H1 (cell line): ENCODE measurements around the gene ARSA. TPM values are rescaled to one million over a fixed set of nuclear protein-coding genes. Genes with fewer than 3 reads are reported as not detected.

ENCODE experiments used
- CTCF ChIA-PET: fragments of 300-600 bp; sonication (Branson Sonifier 250); formaldehyde crosslinking; loops from one replicate; lab custom pipeline; 2021; ENCODE audit not compliant: partially characterized antibody; lab: Charles Lee
- POLR2A ChIA-PET: fragments of 300-600 bp; sonication (Branson Sonifier 250); formaldehyde crosslinking; loops from one replicate; lab custom pipeline; 2021; ENCODE audit warnings: inconsistent platforms; ENCODE audit not compliant: partially characterized antibody; lab: Charles Lee
- DNase-seq, 2 experiments: peaks; one replicate each; pipeline versions ENCODE4 v3.0.0 to v3.0.0-alpha.2; 2010 to 2022; ENCODE audit warnings: low spot score in 2 of 2, low read depth in 1 of 2, mixed read lengths in 1 of 2
- FAIRE-seq: peaks from 2 replicates; lab custom pipeline; 2011; peaks lifted over from hg19 to GRCh38; lab: Jason Lieb, UNC
- H2AFZ ChIP-seq: 2 replicates; pipeline ENCODE4 v1.8.1; 2012; ENCODE audit warnings: low read length, inconsistent platforms
- H2AK5ac ChIP-seq: 2 replicates; pipeline ENCODE4 v1.6.1; 2013; ENCODE audit warnings: low read depth, low read length
- H2BK120ac ChIP-seq: replicated peaks from 2 replicates; pipeline ENCODE3; 2013; ENCODE audit warnings: low read depth, low read length, inconsistent platforms
- H2BK12ac ChIP-seq: 2 replicates; pipeline ENCODE4 v1.6.1; 2013; ENCODE audit warnings: low read depth, low read length
- H2BK15ac ChIP-seq: 2 replicates; pipeline ENCODE4 v1.6.1; 2013; ENCODE audit warnings: low read length
- H2BK20ac ChIP-seq: 2 replicates; pipeline ENCODE4 v1.6.1; 2013; ENCODE audit warnings: low read length
- H2BK5ac ChIP-seq: 2 replicates; pipeline ENCODE4 v1.6.1; 2013; ENCODE audit warnings: low read depth, low read length
- H3K14ac ChIP-seq: 2 replicates; pipeline ENCODE4 v1.6.1; 2013; ENCODE audit warnings: inconsistent platforms; ENCODE audit not compliant: insufficient read length
- H3K18ac ChIP-seq: 2 replicates; pipeline ENCODE4 v1.6.1; 2013; ENCODE audit warnings: low read length; ENCODE audit errors: extremely low read depth
- H3K23ac ChIP-seq: 2 replicates; pipeline ENCODE4 v1.6.1; 2013; ENCODE audit warnings: inconsistent platforms; ENCODE audit not compliant: insufficient read length
- H3K23me2 ChIP-seq: 2 replicates; pipeline ENCODE4 v1.6.1; 2013; ENCODE audit warnings: low read depth, low read length
- H3K27ac ChIP-seq: 2 replicates; pipeline ENCODE4 v1.6.1; 2011; ENCODE audit warnings: low read depth, low read length, inconsistent platforms
- H3K27me3 ChIP-seq, 4 experiments: replicated peaks in 1 of 4; 1 replicate in 1 of 4; 2 replicates in 3 of 4; pipeline versions ENCODE4 v1.6.1 to v1.8.1; 2011 to 2013; ENCODE audit warnings: low read length in 3 of 4, mild to moderate bottlenecking in 3 of 4, inconsistent platforms in 2 of 4, mixed read lengths in 2 of 4, moderate library complexity in 1 of 4; ENCODE audit not compliant: control insufficient read depth in 3 of 4, insufficient read depth in 3 of 4; ENCODE audit errors: extremely low read depth in 1 of 4
- H3K36me3 ChIP-seq, 4 experiments: 2 replicates each; pipeline versions ENCODE4 v1.6.1 to v1.8.1; 2011 to 2013; ENCODE audit warnings: mild to moderate bottlenecking in 4 of 4, low read length in 3 of 4, moderate library complexity in 2 of 4, control low read depth in 1 of 4, inconsistent platforms in 1 of 4; ENCODE audit not compliant: insufficient read depth in 4 of 4, control insufficient read depth in 2 of 4
- H3K4ac ChIP-seq: replicated peaks from 2 replicates; pipeline ENCODE3; 2013; ENCODE audit warnings: low read length, low read depth, mixed read lengths, inconsistent platforms; ENCODE audit not compliant: insufficient read length
- H3K4me1 ChIP-seq, 4 experiments: replicated peaks in 1 of 4; 1 replicate in 1 of 4; 2 replicates in 3 of 4; pipeline versions ENCODE4 v1.6.1 to v1.8.1; 2011 to 2013; ENCODE audit warnings: low read length in 3 of 4, inconsistent platforms in 2 of 4, mixed read lengths in 1 of 4; ENCODE audit not compliant: insufficient read depth in 4 of 4, control insufficient read depth in 3 of 4
- H3K4me2 ChIP-seq, 2 experiments: 2 replicates each; pipeline versions ENCODE4 v1.6.1 to v1.8.1; 2011 to 2013; ENCODE audit warnings: low read depth in 2 of 2, low read length in 2 of 2, control low read depth in 1 of 2, inconsistent platforms in 1 of 2, mild to moderate bottlenecking in 1 of 2; ENCODE audit not compliant: insufficient read depth in 1 of 2
- H3K4me3 ChIP-seq, 4 experiments: fragments of 200-600, 300-600 bp in 1 of 4; sonication (generic), shearing (Covaris generic), sonication (Bioruptor Twin) in 1 of 4; 2 replicates each; pipeline versions ENCODE4 v1.5.1 to v1.8.1; 2011 to 2016; ENCODE audit warnings: low read length in 4 of 4, low read depth in 3 of 4, control low read depth in 2 of 4, inconsistent platforms in 2 of 4, mild to moderate bottlenecking in 2 of 4, mixed read lengths in 1 of 4, moderate library complexity in 1 of 4; ENCODE audit not compliant: insufficient read depth in 2 of 4; ENCODE audit errors: extremely low read depth in 1 of 4
- H3K56ac ChIP-seq: replicated peaks from 2 replicates; pipeline ENCODE3; 2013; ENCODE audit warnings: low read depth, mild to moderate bottlenecking, mixed read lengths, low read length, inconsistent platforms; ENCODE audit not compliant: insufficient read length
- H3K79me1 ChIP-seq: 2 replicates; pipeline ENCODE4 v1.6.1; 2013; ENCODE audit warnings: low read depth, low read length, control low read depth
- H3K79me2 ChIP-seq, 2 experiments: 2 replicates each; pipeline versions ENCODE4 v1.6.1 to v1.8.1; 2012 to 2013; ENCODE audit warnings: low read length in 2 of 2, mild to moderate bottlenecking in 2 of 2, inconsistent platforms in 1 of 2; ENCODE audit not compliant: insufficient read depth in 2 of 2, control insufficient read depth in 1 of 2
- H3K9ac ChIP-seq, 4 experiments: replicated peaks in 1 of 4; 1 replicate in 1 of 4; 2 replicates in 3 of 4; pipeline versions ENCODE4 v1.6.1 to v1.8.1; 2011 to 2013; ENCODE audit warnings: low read depth in 3 of 4, low read length in 3 of 4, control low read depth in 2 of 4, mild to moderate bottlenecking in 2 of 4, moderate library complexity in 2 of 4, inconsistent platforms in 1 of 4; ENCODE audit errors: extremely low read depth in 1 of 4
- H3K9me3 ChIP-seq, 2 experiments: 2 replicates each; pipeline versions ENCODE4 v1.6.1 to v1.8.1; 2012 to 2013; ENCODE audit warnings: mild to moderate bottlenecking in 2 of 2, moderate library complexity in 2 of 2, control low read depth in 1 of 2, inconsistent platforms in 1 of 2, low read depth in 1 of 2, low read length in 1 of 2, mixed read lengths in 1 of 2; ENCODE audit not compliant: insufficient read depth in 2 of 2
- H4K20me1 ChIP-seq, 2 experiments: replicated peaks in 1 of 2; 2 replicates each; pipeline versions ENCODE3 to v1.8.1; 2011 to 2013; ENCODE audit warnings: inconsistent platforms in 2 of 2, low read length in 2 of 2, mild to moderate bottlenecking in 1 of 2; ENCODE audit not compliant: insufficient read depth in 2 of 2, control insufficient read depth in 1 of 2
- H4K5ac ChIP-seq: 2 replicates; pipeline ENCODE4 v1.6.1; 2013; ENCODE audit warnings: low read length, low read depth, mixed read lengths, inconsistent platforms; ENCODE audit not compliant: insufficient read length
- H4K8ac ChIP-seq: 2 replicates; pipeline ENCODE4 v1.8.0; 2013; ENCODE audit warnings: mild to moderate bottlenecking, moderate library complexity, low read length, inconsistent platforms; ENCODE audit not compliant: insufficient read depth; ENCODE audit errors: extremely low read depth
- H4K91ac ChIP-seq: replicated peaks from 2 replicates; pipeline ENCODE3; 2013; ENCODE audit warnings: low read length, mixed read lengths, inconsistent platforms; ENCODE audit not compliant: insufficient read length
- HDAC2 ChIP-seq, 2 experiments: fragments of 300-600 bp in 1 of 2; sonication (generic) in 1 of 2; IDR thresholded peaks; 2 replicates each; pipeline ENCODE4 v1.6.1; 2011 to 2012; ENCODE audit warnings: low read depth in 2 of 2, low read length in 2 of 2, mild to moderate bottlenecking in 2 of 2, moderate library complexity in 2 of 2, borderline replicate concordance in 1 of 2, inconsistent platforms in 1 of 2
- JUN ChIP-seq: IDR thresholded peaks from 2 replicates; pipeline ENCODE4 v1.6.1; 2011; ENCODE audit warnings: low read depth, mild to moderate bottlenecking, improper control_type of control experiment, low read length
- PHF8 ChIP-seq: fragments of 200-600 bp; sonication (generic); conservative IDR thresholded peaks from 2 replicates; pipeline ENCODE4 v1.7.1; 2012; ENCODE audit warnings: low read depth, mild to moderate bottlenecking, inconsistent platforms, low read length, moderate library complexity
- RFX5 ChIP-seq: IDR thresholded peaks from 2 replicates; pipeline ENCODE4 v1.6.1; 2011; ENCODE audit warnings: low read depth, low read length, improper control_type of control experiment, borderline replicate concordance
- RNF2 ChIP-seq: fragments of 200-900, 300-1000 bp; sonication (generic); IDR thresholded peaks from 2 replicates; pipeline ENCODE4 v1.7.1; 2016; ENCODE audit warnings: borderline replicate concordance, low read depth, mild to moderate bottlenecking, antibody characterized with exemption, low read length; ENCODE audit not compliant: poor library complexity, severe bottlenecking; ENCODE audit errors: missing control alignments
- SAP30 ChIP-seq: fragments of 300-600 bp; sonication (generic); IDR thresholded peaks from 2 replicates; pipeline ENCODE4 v1.7.1; 2012; ENCODE audit warnings: low read length, moderate library complexity, mild to moderate bottlenecking, inconsistent platforms; ENCODE audit not compliant: insufficient read depth, insufficient replicate concordance
- SIN3A ChIP-seq, 2 experiments: IDR thresholded peaks in 1 of 2; conservative IDR thresholded peaks in 1 of 2; 2 replicates each; pipeline ENCODE4 v1.6.1; 2011 to 2012; ENCODE audit warnings: low read length in 2 of 2, improper control_type of control experiment in 1 of 2, low read depth in 1 of 2, mild to moderate bottlenecking in 1 of 2
- SIRT6 ChIP-seq: IDR thresholded peaks from one replicate; pipeline ENCODE4 v1.7.1; 2012; ENCODE audit warnings: low read length, inconsistent platforms
- SIX5 ChIP-seq: IDR thresholded peaks from 2 replicates; pipeline ENCODE4 v1.6.1; 2011; ENCODE audit warnings: mild to moderate bottlenecking, low read depth, low read length
- SP4 ChIP-seq: IDR thresholded peaks from 2 replicates; pipeline ENCODE4 v1.6.1; 2012; ENCODE audit warnings: low read length, inconsistent platforms
- TAF1 ChIP-seq: IDR thresholded peaks from 2 replicates; pipeline ENCODE4 v1.6.1; 2011; ENCODE audit warnings: mild to moderate bottlenecking, low read depth, low read length
- TAF7 ChIP-seq: optimal IDR thresholded peaks from 2 replicates; pipeline ENCODE3; 2011; ENCODE audit warnings: low read depth, mild to moderate bottlenecking, inconsistent platforms, low read length, moderate library complexity, borderline replicate concordance
- ZNF274 ChIP-seq: IDR thresholded peaks from 2 replicates; pipeline ENCODE4 v1.7.0; 2012; ENCODE audit warnings: low read length, borderline replicate concordance; ENCODE audit errors: extremely low read depth
- WGBS, 2 experiments: shearing (Covaris generic) in 1 of 2; methylation state at CpG; one replicate each; pipeline versions ENCODE4 v1.1.6 to v1.1.7; 2013 to 2015; ENCODE audit warnings: low lambda C conversion rate in 2 of 2, mixed read lengths in 2 of 2, inconsistent platforms in 1 of 2, low coverage in 1 of 2, missing lambda C conversion rate in 1 of 2; ENCODE audit not compliant: insufficient replicate concordance in 2 of 2, insufficient coverage in 1 of 2, insufficient read length in 1 of 2; ENCODE audit errors: extremely low coverage in 1 of 2, missing lambda C conversion rate in 1 of 2; 5-methylcytosine and 5-hydroxymethylcytosine counted together
- polyA plus RNA-seq, 7 experiments: library from polyadenylated mRNA; depleted of rRNA in 3 of 7; stranded (reverse) in 5 of 7; unstranded in 2 of 7; fragments of >200 nt in 5 of 7; fragments of 200-250 nt in 2 of 7; gene quantifications; 1 replicate in 5 of 7; 2 replicates in 1 of 7; 4 replicates in 1 of 7; pipeline versions ENCODE4 v1.2.1 to v1.2.3, GENCODE V29; 2011 to 2013; ENCODE audit warnings: missing spikeins in 2 of 7, mixed read lengths in 2 of 7
- total RNA-seq: library from RNA; stranded (reverse); fragmentation: NEBNext Ultra II Directional; extraction: Animal tissue kit (Norgen Biotek cat#: 25700); gene quantifications from 2 replicates; pipeline ENCODE4 v1.2.1, GENCODE V29; 2021

Gene ARSA
- total and polyA plus RNA-seq, 2 of the 8 experiments (the other 6 are each of a cell fraction or from before 2014, with no cell fraction given), result 9.8 to 10.1 TPM

GRCh38 chr22:50653256-50653655 is 25.3 kb upstream of the ARSA start:
- WGBS, 2 experiments, result 88% methylated on average over 10 of the region's 10 CpGs; no CpG with 5 or more reads in 1 of the 2 experiments
- peaks cover 0 to 24% (median 8%) of the 10 kb centered on the region in 4 experiments; a peak in 6 of 7 replicates for H3K27me3 ChIP-seq
- CTCF ChIA-PET, result interaction anchor here (0.8 to 1.5 kb wide), 4 partner anchors 10 to 47 kb away, joined by 3 to 4 read pairs (median 4); no protein-coding TSS in a partner anchor
- H3K4me3 ChIP-seq, result no peak overlapping the region
- no peak overlapping the region for H4K8ac ChIP-seq
- H3K79me2 ChIP-seq, result no peaks in the 10 kb centered on the region
- no peak overlapping the region for H2BK120ac ChIP-seq
- H4K5ac ChIP-seq, result no peak overlapping the region
- H3K4ac ChIP-seq, result no peak overlapping the region
- H3K9ac ChIP-seq, result no peak overlapping the region
- no peaks in the 10 kb centered on the region; a peak in 1 of 8 replicates for H3K36me3 ChIP-seq
- H2AK5ac ChIP-seq, result no peak overlapping the region
- no peaks in the 10 kb centered on the region for H3K79me1 ChIP-seq
- H3K18ac ChIP-seq, result no peak overlapping the region
- H2AFZ ChIP-seq, result no peak overlapping the region
- H3K23ac ChIP-seq, result no peak overlapping the region
- no peak overlapping the region for H3K56ac ChIP-seq
- H3K9me3 ChIP-seq, result peaks cover 12 to 22% of the 10 kb centered on the region in 2 experiments
- H2BK5ac ChIP-seq, result no peak overlapping the region
- no peak for DNase-seq
- H2BK15ac ChIP-seq, result no peak overlapping the region
- POLR2A ChIA-PET, result interaction anchor here (0.8 kb wide), 1 partner anchor 83 kb away, joined by 3 read pairs; no protein-coding TSS in a partner anchor
- no peak overlapping the region for H4K91ac ChIP-seq
- no peak for FAIRE-seq
- H4K20me1 ChIP-seq, result no peaks in the 10 kb centered on the region
- no peak overlapping the region for H2BK20ac ChIP-seq
- no peaks in the 10 kb centered on the region; a peak in 1 of 7 replicates for H3K4me1 ChIP-seq
- no peak overlapping the region for H2BK12ac ChIP-seq
- no peaks in the 10 kb centered on the region for H3K23me2 ChIP-seq
- no peak overlapping the region for H3K4me2 ChIP-seq
- no peak overlapping the region for H3K27ac ChIP-seq
- no peak overlapping the region for H3K14ac ChIP-seq
- no peak for TF ChIP-seq HDAC2 (IDR thresholded peaks at IDR 0.05; ENCODE audit: borderline replicate concordance in 1 of 2, low read depth in 2 of 2, low read length in 2 of 2)
- no peak for TF ChIP-seq TAF7
- TF ChIP-seq JUN, result no peak
- no peak for TF ChIP-seq SIX5
- no peak for TF ChIP-seq PHF8
- no peak for TF ChIP-seq ZNF274
- TF ChIP-seq TAF1, result no peak
- no peak for TF ChIP-seq SAP30
- TF ChIP-seq SIN3A (conservative IDR thresholded peaks at IDR 0.05 in 1 of 2, IDR thresholded peaks at IDR 0.05 in 1 of 2; ENCODE audit: low read depth in 1 of 2, low read length in 2 of 2), result no peak
- TF ChIP-seq SIRT6, result no peak
- no peak for TF ChIP-seq SP4
- TF ChIP-seq RNF2, result no peak
- no peak for TF ChIP-seq RFX5
